Fibroblast of peridontal ligament (primary cell): ENCODE data around the gene ZNF470.

ENCODE experiments used
- DNase-seq: peaks from one replicate; pipeline ENCODE4 v3.0.0-alpha.2; 2010; ENCODE audit errors: extremely low read depth

The ZNF470 gene

GRCh38 chr19:56608274-56608964, 41.2 kb downstream of the ZNF470 start:
- no peak for DNase-seq

- DNase-seq, result no peak
Measured at GRCh38 chr19:56611288-56611687, 44.0 kb downstream of the ZNF470 start.

- DNase-seq, result no peak
Measured at GRCh38 chr19:56612737-56613136, 45.5 kb downstream of the ZNF470 start.

- no peak for DNase-seq
Measured at GRCh38 chr19:56613639-56614038, 46.4 kb downstream of the ZNF470 start.

DNA sequence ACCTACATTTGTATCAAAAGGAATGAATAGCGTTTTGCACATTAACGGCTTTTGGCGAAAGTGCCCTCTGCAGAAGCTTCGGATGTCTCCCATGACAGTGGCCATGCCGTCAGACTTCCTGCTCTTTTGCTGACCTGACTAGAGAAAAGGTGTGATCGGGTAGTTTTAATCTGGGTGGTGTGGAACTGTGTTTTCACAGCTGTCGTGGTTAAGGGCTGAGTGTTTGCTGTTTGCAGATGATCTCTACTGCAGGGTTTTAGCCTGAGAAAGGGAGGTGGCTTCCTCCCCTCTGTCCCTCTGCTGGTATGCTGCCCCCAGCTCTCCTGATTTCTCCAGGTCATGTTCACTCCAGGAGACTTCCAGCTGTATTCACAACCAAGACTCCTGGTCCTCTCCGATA, 50.3 kb downstream of the ZNF470 start:
- no peak for DNase-seq

DNA sequence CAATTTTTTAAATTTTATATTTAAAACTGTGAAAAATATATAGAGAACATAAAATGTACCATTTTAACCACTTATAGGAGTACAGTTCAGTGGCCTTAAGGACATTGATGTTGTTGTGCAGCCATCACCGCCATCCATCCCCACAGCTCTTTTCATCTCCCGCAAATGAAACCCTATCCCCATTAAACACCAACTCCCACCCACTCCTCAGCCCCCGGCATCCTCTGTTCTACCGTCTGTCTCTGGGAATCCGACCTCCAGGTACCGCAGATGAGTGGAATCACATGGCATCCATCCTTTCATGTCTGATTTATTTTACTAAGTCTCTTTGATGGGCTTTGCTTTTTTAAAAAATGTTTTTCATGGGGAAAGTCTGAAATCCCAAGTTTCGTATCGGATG, 51.9 kb downstream of the ZNF470 start:
- DNase-seq, result no peak

DNA sequence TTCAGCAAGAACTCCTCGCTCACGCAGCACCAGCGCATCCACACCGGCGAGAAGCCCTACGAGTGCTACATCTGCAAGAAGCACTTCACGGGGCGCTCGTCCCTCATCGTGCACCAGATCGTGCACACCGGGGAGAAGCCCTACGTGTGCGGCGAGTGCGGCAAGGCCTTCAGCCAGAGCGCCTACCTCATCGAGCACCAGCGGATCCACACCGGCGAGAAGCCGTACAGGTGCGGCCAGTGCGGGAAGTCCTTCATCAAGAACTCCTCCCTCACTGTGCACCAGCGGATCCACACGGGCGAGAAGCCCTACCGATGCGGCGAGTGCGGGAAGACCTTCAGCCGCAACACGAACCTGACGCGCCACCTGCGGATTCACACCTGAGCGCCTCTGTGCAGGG, 55.1 kb downstream of the ZNF470 start:
- DNase-seq, result no peak

DNA sequence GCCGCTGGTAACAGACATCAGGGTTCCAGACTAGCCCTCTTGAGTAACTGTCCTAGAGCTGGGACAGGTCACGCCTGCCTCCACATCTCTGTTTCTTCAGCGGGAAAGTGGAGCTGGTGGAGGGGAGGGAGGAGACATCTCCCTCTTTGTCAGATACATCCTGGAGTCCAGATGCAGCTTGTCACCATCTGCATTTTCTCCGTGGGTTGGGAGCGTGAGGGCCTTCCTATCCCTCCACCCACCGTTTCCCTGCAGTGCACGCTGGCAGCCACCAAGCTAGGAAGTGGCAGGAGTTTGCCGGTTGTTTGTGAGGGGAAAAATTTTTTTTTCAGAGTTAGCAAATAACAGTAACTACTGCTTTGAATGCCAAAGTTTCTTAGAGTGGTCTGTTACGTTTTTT, 55.7 kb downstream of the ZNF470 start:
- no peak for DNase-seq

DNA sequence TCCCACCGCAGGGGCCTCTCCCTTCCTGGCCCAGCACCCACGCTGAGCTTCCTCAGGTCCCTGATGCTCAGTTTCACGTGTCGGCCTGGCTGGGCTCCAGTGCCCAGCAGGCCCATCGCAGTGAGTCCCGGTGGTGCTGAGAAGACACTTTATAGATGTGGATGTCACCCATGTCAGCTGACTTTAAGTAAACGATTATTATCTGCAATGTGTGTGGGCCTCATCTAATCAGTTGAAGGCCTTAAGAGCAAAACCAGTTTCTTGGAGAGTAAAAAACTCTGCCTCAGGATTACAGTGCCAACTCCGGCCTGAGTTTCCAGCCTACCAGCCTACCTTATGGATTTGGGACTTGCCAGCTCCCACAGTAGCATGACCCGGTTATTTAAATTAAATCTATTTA, 58.4 kb downstream of the ZNF470 start:
- no peak for DNase-seq

GRCh38 chr19:56633021-56633420, 65.8 kb downstream of the ZNF470 start:
- DNase-seq, result no peak

GRCh38 chr19:56637976-56638555, 70.8 kb downstream of the ZNF470 start:
- DNase-seq, result peak; percentile 51
